ENCODE results near the gene HAS3. TPM values are rescaled to one million over a fixed set of nuclear protein-coding genes. Genes with fewer than 3 reads are reported as not detected.
"Not testable (repeated sequence)": the region's sequence is repeated elsewhere in the genome, so short reads cannot be mapped to it uniquely, and the experiment has no call there.

Gene HAS3
- total RNA-seq, 1 donor from 2014 or later, result 58.9 TPM

- no peak for DNase-seq (ENCODE audit: low spot score)
Observed at GRCh38 chr16:69143116-69143515, 37.7 kb downstream of the HAS3 start.

- no peak for DNase-seq (ENCODE audit: low spot score)
Observed at GRCh38 chr16:69145658-69146057, 40.2 kb downstream of the HAS3 start.

GRCh38 chr16:69149621-69150020 lies 44.2 kb downstream of the HAS3 start:
- not testable (repeated sequence) for DNase-seq (ENCODE audit: low spot score)

GRCh38 chr16:69150146-69150865 lies 44.9 kb downstream of the HAS3 start:
- peak; percentile 66 for DNase-seq (ENCODE audit: low spot score)

GRCh38 chr16:69157196-69157595 lies 51.7 kb downstream of the HAS3 start:
- DNase-seq (ENCODE audit: low spot score), result no peak

GRCh38 chr16:69160192-69160591 lies 54.7 kb downstream of the HAS3 start:
- no peak for DNase-seq (ENCODE audit: low spot score)

GRCh38 chr16:69165584-69165983 lies 60.1 kb downstream of the HAS3 start:
- DNase-seq (ENCODE audit: low spot score), result no peak

GRCh38 chr16:69166221-69166833 lies 60.9 kb downstream of the HAS3 start:
- DNase-seq (ENCODE audit: low spot score), result no peak

GRCh38 chr16:69166946-69167930 lies 61.8 kb downstream of the HAS3 start:
- DNase-seq (ENCODE audit: low spot score), result no peak

Other genes with a start within 250 kb of the HAS3 start
- 133 TPM for gene CHTF8, start 26.9 kb downstream of the HAS3 start, total RNA-seq
- gene UTP4, start 27.0 kb downstream of the HAS3 start, total RNA-seq, result 47.4 TPM
- gene SNTB2, start 81.5 kb downstream of the HAS3 start, total RNA-seq, result 45.7 TPM
- gene VPS4A, start 205.7 kb downstream of the HAS3 start, total RNA-seq, result 30.8 TPM
- gene PDF, start 224.9 kb downstream of the HAS3 start, total RNA-seq, result 15.1 TPM
- gene COG8, start 233.9 kb downstream of the HAS3 start, total RNA-seq, result 30.1 TPM
- gene NIP7, start 234.1 kb downstream of the HAS3 start, total RNA-seq, result 26.1 TPM
- gene TMED6, start 246.1 kb downstream of the HAS3 start, total RNA-seq, result 1.5 TPM